ENCODE measurements around the gene MTUS2.
"Not testable (repeated sequence)": the region's sequence is repeated elsewhere in the genome, so short reads cannot be mapped to it uniquely, and the experiment has no call there.

Gene MTUS2

GRCh38 chr13:29156136-29156535 is 336.0 kb downstream of the MTUS2 start:
- DNase-seq (ENCODE audit: low read depth in 2 of 2, low spot score in 1 of 2): no peak

- DNase-seq (ENCODE audit: low read depth in 2 of 2, low spot score in 1 of 2): no peak
Observed at GRCh38 chr13:29159871-29160270, 339.7 kb downstream of the MTUS2 start.

GRCh38 chr13:29160862-29161261 is 340.7 kb downstream of the MTUS2 start:
- no peak for DNase-seq (ENCODE audit: low read depth in 2 of 2, low spot score in 1 of 2)

- DNase-seq (ENCODE audit: low read depth in 2 of 2, low spot score in 1 of 2): no peak
Observed at GRCh38 chr13:29161676-29162075, 341.5 kb downstream of the MTUS2 start.

GRCh38 chr13:29162638-29163235 is 342.6 kb downstream of the MTUS2 start:
- DNase-seq (ENCODE audit: low read depth in 2 of 2, low spot score in 1 of 2): no peak

GRCh38 chr13:29164116-29164515 is 344.0 kb downstream of the MTUS2 start:
- no peak for DNase-seq (ENCODE audit: low read depth in 2 of 2, low spot score in 1 of 2)

- DNase-seq (ENCODE audit: low read depth in 2 of 2, low spot score in 1 of 2): no peak
Observed at GRCh38 chr13:29165216-29165615, 345.1 kb downstream of the MTUS2 start.

- no peak for DNase-seq (ENCODE audit: low read depth in 2 of 2, low spot score in 1 of 2)
Observed at GRCh38 chr13:29165840-29166239, 345.7 kb downstream of the MTUS2 start.

- no peak for DNase-seq (ENCODE audit: low read depth in 2 of 2, low spot score in 1 of 2)
Observed at GRCh38 chr13:29170436-29171082, 350.4 kb downstream of the MTUS2 start.

- no peak for DNase-seq (ENCODE audit: low read depth in 2 of 2, low spot score in 1 of 2)
Observed at GRCh38 chr13:29171244-29171643, 351.1 kb downstream of the MTUS2 start.

- DNase-seq (ENCODE audit: low read depth in 2 of 2, low spot score in 1 of 2): no peak
Observed at GRCh38 chr13:29174093-29174492, 354.0 kb downstream of the MTUS2 start.

- DNase-seq (ENCODE audit: low read depth in 2 of 2, low spot score in 1 of 2): no peak
Observed at GRCh38 chr13:29175250-29175873, 355.2 kb downstream of the MTUS2 start.

- no peak for DNase-seq (ENCODE audit: low read depth in 2 of 2, low spot score in 1 of 2)
Observed at GRCh38 chr13:29180055-29180454, 359.9 kb downstream of the MTUS2 start.

- DNase-seq (ENCODE audit: low read depth in 2 of 2, low spot score in 1 of 2): no peak
Observed at GRCh38 chr13:29182216-29182615, 362.1 kb downstream of the MTUS2 start.

GRCh38 chr13:29185926-29186325 is 365.8 kb downstream of the MTUS2 start:
- no peak for DNase-seq (ENCODE audit: low read depth in 2 of 2, low spot score in 1 of 2)

- no peak for DNase-seq (ENCODE audit: low read depth in 2 of 2, low spot score in 1 of 2)
Observed at GRCh38 chr13:29187584-29187983, 367.4 kb downstream of the MTUS2 start.

GRCh38 chr13:29190298-29190697 is 370.2 kb downstream of the MTUS2 start:
- DNase-seq (ENCODE audit: low read depth in 2 of 2, low spot score in 1 of 2): no peak

GRCh38 chr13:29193083-29193482 is 372.9 kb downstream of the MTUS2 start:
- DNase-seq (ENCODE audit: low read depth in 2 of 2, low spot score in 1 of 2): no peak

GRCh38 chr13:29195456-29195855 is 375.3 kb downstream of the MTUS2 start:
- DNase-seq (ENCODE audit: low read depth in 2 of 2, low spot score in 1 of 2): no peak

GRCh38 chr13:29196409-29197074 is 376.4 kb downstream of the MTUS2 start:
- DNase-seq (ENCODE audit: low read depth in 2 of 2, low spot score in 1 of 2): no peak

- not testable (repeated sequence) for DNase-seq (ENCODE audit: low read depth in 2 of 2, low spot score in 1 of 2)
Observed at GRCh38 chr13:29202753-29203152, 382.6 kb downstream of the MTUS2 start.

GRCh38 chr13:29204651-29205050 is 384.5 kb downstream of the MTUS2 start:
- DNase-seq (ENCODE audit: low read depth in 2 of 2, low spot score in 1 of 2): no peak
